BJ (cell line): ENCODE results near the gene DNAJC21. TPM values are rescaled to one million over a fixed set of nuclear protein-coding genes. Genes with fewer than 3 reads are reported as not detected.
"Not testable (repeated sequence)": the region's sequence is repeated elsewhere in the genome, so short reads cannot be mapped to it uniquely, and the experiment has no call there.

ENCODE experiments used
- CTCF ChIA-PET: fragments of 350-600 bp; formaldehyde crosslinking; extraction: SDS; loops from one replicate; lab custom pipeline; 2021; ENCODE audit warnings: antibody characterized with exemption, inconsistent platforms; lab: Yijun Ruan, JAX
- POLR2A ChIA-PET: fragments of 300-600 bp; sonication (Branson Sonifier 250); formaldehyde crosslinking; extraction: SDS; loops from one replicate; lab custom pipeline; 2021; ENCODE audit warnings: antibody characterized with exemption; lab: Charles Lee
- DNase-seq: peaks from one replicate; pipeline ENCODE4 v3.0.0-alpha.2; 2011; ENCODE audit warnings: low read depth
- H3K27me3 ChIP-seq: 2 replicates; pipeline ENCODE4 v1.6.0; 2011; ENCODE audit warnings: low read length; ENCODE audit not compliant: control insufficient read depth, insufficient read depth
- H3K36me3 ChIP-seq: 2 replicates; pipeline ENCODE4 v1.5.1; 2011; ENCODE audit warnings: low read length; ENCODE audit not compliant: control insufficient read depth, insufficient read depth
- H3K4me3 ChIP-seq: 2 replicates; pipeline ENCODE4 v1.5.1; 2011; ENCODE audit warnings: low read depth, mild to moderate bottlenecking, control low read depth, low read length
- polyA plus RNA-seq: library from polyadenylated mRNA; depleted of rRNA; stranded (reverse); fragments of >200 nt; gene quantifications from 2 replicates; pipeline ENCODE4 v1.2.3, GENCODE V29; 2011
- TF ChIP-seq, protein P1 (sequence below): IDR thresholded peaks from 2 replicates; pipeline ENCODE4 v1.5.1; 2011; ENCODE audit warnings: low read depth, mild to moderate bottlenecking, control low read depth, inconsistent platforms, low read length, moderate library complexity; ENCODE audit not compliant: insufficient read depth

Gene DNAJC21
- polyA plus RNA-seq, 1 experiment: 7.5 TPM

DNA sequence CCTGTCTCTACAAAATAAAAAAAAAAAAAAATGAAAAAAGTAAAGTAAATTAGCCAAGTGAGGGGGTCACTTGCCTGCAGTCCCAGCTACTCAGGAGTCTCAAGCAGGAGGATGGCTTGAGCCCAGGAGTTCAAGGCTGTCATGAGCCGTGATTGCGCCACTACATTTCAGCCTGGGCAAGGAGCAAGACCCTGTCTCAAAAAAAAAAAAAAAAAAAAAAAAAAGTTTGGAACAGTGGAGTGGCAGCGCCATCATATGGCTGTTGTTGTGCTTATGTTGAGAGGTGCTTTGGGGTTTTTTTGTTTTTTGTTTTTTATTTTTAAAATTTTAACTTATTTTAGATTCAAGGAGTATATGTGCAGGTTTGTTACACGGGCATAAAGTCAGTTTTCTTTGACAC lies 10.3 kb upstream of the DNAJC21 start:
- Histone ChIP-seq H3K36me3 (peaks cover 2% of the 10 kb centered on the region; the same call in 1 of the 2 replicates), H3K4me3 (no peak overlapping the region), H3K27me3 (no peaks in the 10 kb centered on the region)
- ChIA-PET CTCF (interaction anchor here (0.5 to 1.5 kb wide), 3 partner anchors 20 to 381 kb away, joined by 3 to 5 read pairs (median 3); no protein-coding TSS in a partner anchor), POLR2A (interaction anchor here (0.7 kb wide), 2 partner anchors 10 to 598 kb away, joined by 5 to 8 read pairs; partner anchors contain the start of gene DNAJC21)
- TF ChIP-seq, protein P1, sequence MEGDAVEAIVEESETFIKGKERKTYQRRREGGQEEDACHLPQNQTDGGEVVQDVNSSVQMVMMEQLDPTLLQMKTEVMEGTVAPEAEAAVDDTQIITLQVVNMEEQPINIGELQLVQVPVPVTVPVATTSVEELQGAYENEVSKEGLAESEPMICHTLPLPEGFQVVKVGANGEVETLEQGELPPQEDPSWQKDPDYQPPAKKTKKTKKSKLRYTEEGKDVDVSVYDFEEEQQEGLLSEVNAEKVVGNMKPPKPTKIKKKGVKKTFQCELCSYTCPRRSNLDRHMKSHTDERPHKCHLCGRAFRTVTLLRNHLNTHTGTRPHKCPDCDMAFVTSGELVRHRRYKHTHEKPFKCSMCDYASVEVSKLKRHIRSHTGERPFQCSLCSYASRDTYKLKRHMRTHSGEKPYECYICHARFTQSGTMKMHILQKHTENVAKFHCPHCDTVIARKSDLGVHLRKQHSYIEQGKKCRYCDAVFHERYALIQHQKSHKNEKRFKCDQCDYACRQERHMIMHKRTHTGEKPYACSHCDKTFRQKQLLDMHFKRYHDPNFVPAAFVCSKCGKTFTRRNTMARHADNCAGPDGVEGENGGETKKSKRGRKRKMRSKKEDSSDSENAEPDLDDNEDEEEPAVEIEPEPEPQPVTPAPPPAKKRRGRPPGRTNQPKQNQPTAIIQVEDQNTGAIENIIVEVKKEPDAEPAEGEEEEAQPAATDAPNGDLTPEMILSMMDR: peak; percentile 23; the same call in 1 of the 2 replicates
- DNase-seq: no peak

DNA sequence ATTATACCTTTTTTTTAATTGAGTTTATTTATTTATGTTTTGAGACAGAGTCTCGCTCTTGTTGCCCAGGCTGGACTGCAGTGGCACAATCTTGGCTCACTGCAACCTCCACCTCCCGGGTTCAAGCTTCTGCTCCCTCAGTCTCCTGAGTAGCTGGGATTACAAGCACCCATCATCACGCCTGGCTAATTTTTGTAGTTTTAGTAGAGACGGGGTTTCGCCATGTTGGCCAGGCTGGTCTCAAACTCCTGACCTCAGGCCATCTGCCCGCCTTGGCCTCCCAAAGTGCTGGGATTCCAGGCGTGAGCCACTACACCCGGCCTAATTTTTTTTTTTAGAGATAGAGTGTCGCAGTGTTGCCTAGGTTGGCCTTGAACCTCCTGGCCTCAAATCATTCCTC lies 6.1 kb upstream of the DNAJC21 start:
- not testable (repeated sequence) for DNase-seq, H3K4me3 ChIP-seq, H3K36me3 ChIP-seq, H3K27me3 ChIP-seq
- ChIA-PET POLR2A (interaction anchor here (2.2 kb wide), 1 partner anchor 8 kb away, joined by 7 read pairs; the partner anchor contains the start of genes BRIX1 and RAD1), CTCF (interaction anchor here (1.8 to 1.9 kb wide), 2 partner anchors 80 to 449 kb away, joined by 4 to 5 read pairs; no protein-coding TSS in a partner anchor)

DNA sequence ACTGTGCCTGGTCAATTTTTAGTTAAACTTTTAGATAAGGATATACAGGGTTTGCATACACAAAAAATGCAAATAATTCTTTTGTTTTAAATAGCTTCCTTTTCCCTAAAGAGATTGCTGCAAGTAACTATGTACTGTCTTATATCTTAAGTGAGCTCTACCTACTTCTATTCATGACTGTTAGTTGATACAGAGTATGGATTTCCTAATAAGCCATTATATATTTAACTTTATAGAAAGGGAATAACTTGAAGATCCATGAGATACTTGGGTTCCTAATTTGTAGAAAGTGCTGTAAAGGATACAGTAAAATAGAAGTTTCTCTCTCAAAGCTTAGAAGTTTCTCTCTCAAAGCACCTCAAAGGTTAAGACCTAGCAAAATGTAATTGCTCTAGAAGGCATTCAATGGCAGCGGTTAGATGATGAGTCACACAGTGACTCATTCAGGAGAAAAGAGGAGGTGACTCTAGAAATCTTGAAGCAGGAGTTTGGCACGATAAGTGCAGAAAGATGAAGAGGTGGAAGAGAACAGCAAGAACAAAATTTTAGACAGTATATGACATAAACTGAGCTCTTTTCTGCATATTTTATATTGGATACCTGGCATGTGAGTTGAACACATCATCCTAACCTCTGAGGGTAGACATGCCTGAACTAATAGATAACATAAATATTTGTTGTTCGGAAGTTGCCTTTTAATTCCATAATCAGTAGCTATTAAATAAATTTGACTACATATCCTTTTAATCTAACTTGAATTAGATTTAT lies 5.5 kb upstream of the DNAJC21 start:
- POLR2A ChIA-PET: interaction anchor here (2.2 kb wide), 1 partner anchor 9 kb away, joined by 7 read pairs; the partner anchor contains the start of genes BRIX1 and RAD1

DNA sequence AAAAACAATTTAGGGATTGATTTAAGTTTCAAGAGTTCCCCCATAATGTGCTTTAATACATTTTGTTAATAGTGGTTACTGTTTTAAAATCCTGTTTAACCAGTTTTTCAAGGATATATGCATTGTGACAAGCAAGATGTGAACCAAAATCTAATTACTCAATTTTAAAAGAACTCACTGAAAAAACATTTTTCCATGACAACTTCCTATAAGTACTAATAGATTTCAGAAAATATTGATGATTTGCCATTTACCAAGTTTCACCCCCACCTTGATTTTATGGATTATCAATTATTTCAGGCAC lies 4.9 kb upstream of the DNAJC21 start:
- TF ChIP-seq, protein P1: no peak
- ChIA-PET CTCF (interaction anchor here (1.0 to 1.8 kb wide), 2 partner anchors 79 to 450 kb away, joined by 3 to 4 read pairs; no protein-coding TSS in a partner anchor), POLR2A (interaction anchor here (2.2 kb wide), 1 partner anchor 9 kb away, joined by 7 read pairs; the partner anchor contains the start of genes BRIX1 and RAD1)
- Histone ChIP-seq H3K36me3 (peaks cover 4% of the 10 kb centered on the region), H3K27me3 (no peaks in the 10 kb centered on the region), H3K4me3 (no peak overlapping the region)
- no peak for DNase-seq

More for the DNA sequence above, 5.5 kb upstream of the DNAJC21 start:
- peak; percentile 56 for DNase-seq
- CTCF ChIA-PET: interaction anchor here (1.0 to 1.8 kb wide), 2 partner anchors 79 to 449 kb away, joined by 3 to 4 read pairs; no protein-coding TSS in a partner anchor
- Histone ChIP-seq H3K36me3 (peaks cover 4% of the 10 kb centered on the region), H3K27me3 (no peaks in the 10 kb centered on the region), H3K4me3 (no peak overlapping the region)
- TF ChIP-seq, protein P1: no peak

DNA sequence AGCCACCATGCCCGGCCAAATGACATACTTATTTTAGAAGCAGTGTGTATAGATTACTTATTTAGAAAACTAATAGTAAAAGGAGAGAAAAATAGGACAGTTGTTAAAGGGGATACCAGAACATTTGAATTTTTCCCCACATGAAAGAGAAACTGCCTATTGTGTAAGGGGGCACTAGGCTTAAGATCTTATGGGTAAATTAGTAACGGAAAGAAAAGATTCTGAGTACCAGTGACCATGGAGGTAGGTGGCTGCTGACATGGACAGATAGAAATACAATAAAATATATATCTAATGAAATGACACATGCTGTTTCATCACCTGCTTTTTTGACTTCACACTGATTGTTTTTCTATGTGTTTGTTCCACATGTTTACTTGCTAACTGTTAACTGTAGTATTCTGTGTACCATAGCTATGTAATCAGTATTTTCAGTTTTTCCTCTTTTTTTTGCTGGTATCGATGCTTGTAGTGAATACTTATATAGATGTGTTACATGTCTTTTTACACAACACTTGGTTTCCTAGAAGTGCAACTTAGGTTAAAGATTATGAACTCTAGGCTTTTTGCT lies 3.0 kb upstream of the DNAJC21 start:
- ChIA-PET POLR2A (no interaction called here), CTCF (no interaction called here)
- DNase-seq: no peak
- TF ChIP-seq, protein P1: no peak
- Histone ChIP-seq H3K36me3 (peaks cover 4% of the 10 kb centered on the region), H3K4me3 (no peak overlapping the region), H3K27me3 (no peaks in the 10 kb centered on the region)
